Embryonic facial prominence (tissue), 1 donor: ENCODE results near the gene NOL9.

Experiments used
- DNase-seq: peaks from one replicate; pipeline ENCODE4 v3.0.0-alpha.2; 2016; ENCODE audit errors: extremely low spot score

Gene NOL9

GRCh38 chr1:6590046-6590445 is 35.7 kb upstream of the NOL9 start:
- no peak for DNase-seq

GRCh38 chr1:6588893-6589520 is 34.7 kb upstream of the NOL9 start:
- no peak for DNase-seq

- no peak for DNase-seq
Measured at GRCh38 chr1:6588128-6588892, 34.0 kb upstream of the NOL9 start.

GRCh38 chr1:6587261-6588005 is 33.1 kb upstream of the NOL9 start:
- no peak for DNase-seq

- DNase-seq = no peak
Measured at GRCh38 chr1:6586404-6586816, 32.1 kb upstream of the NOL9 start.

- no peak for DNase-seq
Measured at GRCh38 chr1:6585841-6586240, 31.5 kb upstream of the NOL9 start.

- DNase-seq = no peak
Measured at GRCh38 chr1:6585081-6585722, 30.9 kb upstream of the NOL9 start.

- DNase-seq = no peak
Measured at GRCh38 chr1:6584126-6585080, 30.1 kb upstream of the NOL9 start.

GRCh38 chr1:6582370-6582769 is 28.1 kb upstream of the NOL9 start:
- no peak for DNase-seq

GRCh38 chr1:6581561-6582305 is 27.4 kb upstream of the NOL9 start:
- no peak for DNase-seq

- no peak for DNase-seq
Measured at GRCh38 chr1:6580593-6581409, 26.5 kb upstream of the NOL9 start.

GRCh38 chr1:6580119-6580592 is 25.8 kb upstream of the NOL9 start:
- no peak for DNase-seq

GRCh38 chr1:6579374-6580118 is 25.2 kb upstream of the NOL9 start, which contains the start of gene ZBTB48:
TSS of gene ZBTB48 (plus strand) at chr1:6579994. CDS start at chr1:6580610, 616 bp downstream.
- peak; percentile 95 for DNase-seq

GRCh38 chr1:6578624-6579373 is 24.5 kb upstream of the NOL9 start:
- no peak for DNase-seq

GRCh38 chr1:6577831-6578525 is 23.7 kb upstream of the NOL9 start:
- DNase-seq = no peak

- DNase-seq = no peak
Measured at GRCh38 chr1:6574818-6575217, 20.5 kb upstream of the NOL9 start.

- DNase-seq = no peak
Measured at GRCh38 chr1:6574025-6574620, 19.8 kb upstream of the NOL9 start.
